Measurements from ENCODE around the gene NUP210.

NUP210 gene

DNA sequence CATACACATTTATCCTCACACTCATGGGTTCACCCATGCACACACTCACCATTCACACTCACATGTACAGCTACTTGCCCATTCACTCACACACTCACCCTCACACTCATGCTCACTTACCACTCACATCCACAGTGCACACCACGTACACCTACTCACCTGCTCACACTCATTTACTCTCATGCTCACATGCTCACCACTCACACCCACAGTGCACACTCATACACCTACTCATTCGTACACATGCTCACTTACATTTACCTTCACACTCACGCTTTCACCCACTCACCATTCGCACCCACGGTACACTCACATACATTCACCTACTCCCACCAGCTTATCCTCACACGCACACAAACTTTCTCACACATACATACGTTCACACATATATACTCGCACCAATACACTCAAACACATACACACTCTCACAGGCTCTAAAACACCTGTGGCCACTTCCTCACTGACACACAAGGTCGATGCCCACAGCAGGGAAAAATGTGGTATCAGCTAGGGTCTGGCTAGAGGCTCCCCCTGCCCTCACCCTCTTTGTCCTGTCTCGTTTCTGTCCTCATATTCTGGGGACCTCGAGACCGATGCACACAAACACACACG is 46.0 kb downstream of the NUP210 start:
- no peak for DNase-seq (ENCODE audit: low read depth)

DNA sequence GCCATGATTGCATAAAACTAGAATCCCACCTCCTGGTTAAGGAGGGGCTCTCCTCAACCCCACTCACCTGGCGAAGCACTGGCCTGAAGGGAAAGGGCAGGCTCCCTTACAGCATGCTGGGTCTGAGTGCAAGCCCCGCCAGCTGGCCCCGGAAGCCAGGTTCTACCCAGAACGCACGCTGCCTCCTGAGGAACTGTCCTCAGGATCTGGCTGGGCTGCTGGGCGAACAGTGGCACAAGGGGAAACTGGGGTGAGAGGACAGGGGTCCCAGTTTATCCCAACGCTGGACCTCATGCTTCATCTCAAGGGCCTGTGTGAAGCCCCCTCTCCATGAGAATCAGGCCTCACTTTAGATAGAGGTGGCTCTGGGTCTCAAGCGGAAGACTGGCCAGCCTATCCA is 47.5 kb downstream of the NUP210 start:
- no peak for DNase-seq (ENCODE audit: low read depth)

DNA sequence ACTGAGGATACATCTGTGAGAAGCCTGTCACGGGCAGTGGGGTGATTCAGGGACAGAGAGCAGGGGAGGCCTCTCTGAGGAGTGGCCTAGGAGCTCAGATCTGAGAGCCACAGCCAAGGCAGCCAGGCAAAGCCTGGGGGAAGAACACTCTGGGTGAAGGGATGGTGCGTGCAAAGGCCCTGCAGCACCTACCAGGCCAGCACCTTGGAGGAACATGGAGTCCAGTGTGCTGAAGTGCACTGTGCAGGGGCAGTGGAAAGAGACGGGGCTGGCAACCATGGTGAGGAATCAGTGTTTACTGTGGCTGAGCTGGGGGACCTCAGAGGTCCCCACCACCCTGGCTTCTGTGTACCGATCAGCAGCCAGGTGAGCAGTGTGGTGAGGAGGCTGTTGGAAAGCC is 48.0 kb downstream of the NUP210 start:
- DNase-seq (ENCODE audit: low read depth), result no peak

DNA sequence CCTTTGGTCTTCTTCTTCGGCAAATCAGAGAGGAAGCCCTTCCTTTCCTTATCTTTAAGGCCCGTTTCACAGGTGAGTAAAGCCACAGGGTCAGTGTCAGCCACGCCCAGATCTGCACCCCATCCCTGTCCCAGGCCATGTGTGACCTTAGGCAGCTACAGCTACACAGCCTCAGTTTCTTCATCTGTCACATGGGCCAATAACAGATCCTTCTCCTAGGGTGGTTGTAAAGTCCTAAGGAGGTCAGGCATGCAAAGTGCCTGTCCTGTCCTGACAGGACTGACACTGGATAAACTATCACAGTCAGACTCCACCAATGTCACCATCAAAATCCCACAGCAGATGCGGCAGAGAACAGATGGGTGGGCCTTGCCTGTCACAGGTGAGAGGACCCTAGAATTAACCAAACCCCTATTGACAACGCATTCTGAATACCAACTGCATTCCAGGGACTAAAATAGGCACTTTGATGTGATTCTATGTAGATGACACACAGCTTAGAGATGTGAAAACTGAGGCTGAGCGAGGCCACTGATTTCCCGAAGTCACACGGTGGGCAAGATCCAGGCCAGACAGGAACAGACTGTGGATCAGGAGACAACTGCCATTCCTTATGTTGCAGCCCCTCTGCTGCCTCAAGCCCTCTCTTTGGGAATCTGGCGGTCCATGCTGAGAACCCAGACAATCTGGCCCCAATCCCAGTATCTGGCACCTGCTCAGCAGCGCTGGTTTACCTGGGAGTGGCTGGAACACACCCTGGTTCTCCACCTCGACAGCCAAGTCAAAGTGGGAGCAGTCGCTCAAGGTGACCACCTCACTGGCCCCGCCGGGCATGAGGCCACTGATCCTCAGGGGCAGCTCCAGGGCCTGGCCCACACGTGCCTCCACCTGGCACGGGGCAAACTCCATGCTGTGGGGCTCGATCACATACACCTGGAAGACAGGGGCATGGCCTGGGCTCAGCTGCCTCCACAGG is 48.7 kb downstream of the NUP210 start:
- no peak for DNase-seq (ENCODE audit: low read depth)

DNA sequence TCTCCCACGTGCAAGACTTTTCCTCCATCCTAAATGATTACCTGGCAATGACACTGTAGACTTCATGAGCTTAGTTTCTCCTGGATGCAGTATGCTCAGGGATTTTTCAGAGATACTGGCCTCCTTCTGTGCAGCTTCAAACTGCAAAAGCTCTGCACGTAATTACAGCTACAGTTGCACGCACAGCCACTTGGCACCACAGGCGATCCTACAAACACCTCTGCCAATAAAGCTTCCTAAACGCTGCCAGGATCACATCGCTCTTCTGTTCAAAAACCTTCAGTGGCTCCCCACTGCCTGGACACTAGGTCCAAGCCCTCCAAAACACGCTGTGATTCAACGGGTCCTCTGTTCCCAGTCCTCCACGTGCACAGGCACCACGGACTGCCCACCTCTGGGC is 49.5 kb downstream of the NUP210 start:
- DNase-seq (ENCODE audit: low read depth), result no peak

DNA sequence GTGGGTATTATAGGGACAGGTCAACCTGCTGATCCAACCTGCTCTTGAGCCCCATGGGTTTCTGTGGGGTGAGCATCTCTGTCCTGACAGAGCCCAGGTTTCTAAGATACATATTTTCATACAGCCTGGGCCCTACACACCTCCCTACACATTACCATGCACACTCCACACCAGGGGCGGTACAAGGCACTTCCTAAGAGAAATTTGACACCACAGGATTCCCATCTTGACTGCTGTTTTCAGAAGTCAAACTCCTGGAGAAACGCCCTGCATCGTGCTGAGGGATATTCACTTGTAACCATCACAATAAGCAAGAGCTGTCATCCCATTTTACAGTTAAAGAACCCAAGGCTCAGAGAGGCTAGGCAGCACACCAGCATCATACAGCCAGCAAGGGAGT is 50.1 kb downstream of the NUP210 start:
- DNase-seq (ENCODE audit: low read depth), result no peak

DNA sequence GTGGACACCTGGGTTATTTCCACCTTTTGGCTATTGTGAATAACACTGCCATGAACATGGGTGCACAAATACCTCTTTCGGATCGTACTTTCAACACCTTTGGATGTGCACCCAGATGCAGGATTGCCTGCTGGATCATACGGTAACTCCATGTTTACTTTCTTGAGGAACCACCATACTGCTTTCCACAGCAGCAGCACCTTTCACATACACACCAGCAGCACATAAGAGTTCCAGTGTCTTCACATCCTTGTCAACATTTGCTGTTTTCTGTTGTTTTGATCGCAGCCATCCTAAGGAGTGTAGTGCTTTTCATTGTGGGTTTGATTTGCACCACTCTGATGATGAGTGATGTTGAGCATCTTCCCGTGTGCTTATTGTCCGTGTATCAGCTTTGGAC is 51.3 kb downstream of the NUP210 start:
- DNase-seq (ENCODE audit: low read depth), result no peak

DNA sequence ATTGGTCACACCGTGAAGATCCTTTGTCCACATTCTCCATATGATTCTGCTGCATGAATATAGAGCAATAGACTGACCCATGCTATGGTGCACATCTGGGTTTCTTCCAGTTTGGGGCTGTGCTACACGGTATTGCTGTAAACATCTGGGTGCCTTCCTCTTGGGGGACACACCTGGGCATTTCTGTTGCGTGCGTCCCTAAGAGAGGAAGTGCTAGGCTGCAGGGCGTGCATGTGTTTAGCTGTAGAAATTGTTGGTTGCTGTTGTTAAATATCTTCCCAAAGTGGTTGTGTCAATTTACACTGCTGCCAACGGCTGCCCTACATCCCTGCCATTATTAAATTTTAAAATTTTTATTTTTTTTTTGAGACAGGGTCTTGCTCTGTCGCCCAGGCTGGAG is 52.4 kb downstream of the NUP210 start:
- DNase-seq (ENCODE audit: low read depth), result no peak

DNA sequence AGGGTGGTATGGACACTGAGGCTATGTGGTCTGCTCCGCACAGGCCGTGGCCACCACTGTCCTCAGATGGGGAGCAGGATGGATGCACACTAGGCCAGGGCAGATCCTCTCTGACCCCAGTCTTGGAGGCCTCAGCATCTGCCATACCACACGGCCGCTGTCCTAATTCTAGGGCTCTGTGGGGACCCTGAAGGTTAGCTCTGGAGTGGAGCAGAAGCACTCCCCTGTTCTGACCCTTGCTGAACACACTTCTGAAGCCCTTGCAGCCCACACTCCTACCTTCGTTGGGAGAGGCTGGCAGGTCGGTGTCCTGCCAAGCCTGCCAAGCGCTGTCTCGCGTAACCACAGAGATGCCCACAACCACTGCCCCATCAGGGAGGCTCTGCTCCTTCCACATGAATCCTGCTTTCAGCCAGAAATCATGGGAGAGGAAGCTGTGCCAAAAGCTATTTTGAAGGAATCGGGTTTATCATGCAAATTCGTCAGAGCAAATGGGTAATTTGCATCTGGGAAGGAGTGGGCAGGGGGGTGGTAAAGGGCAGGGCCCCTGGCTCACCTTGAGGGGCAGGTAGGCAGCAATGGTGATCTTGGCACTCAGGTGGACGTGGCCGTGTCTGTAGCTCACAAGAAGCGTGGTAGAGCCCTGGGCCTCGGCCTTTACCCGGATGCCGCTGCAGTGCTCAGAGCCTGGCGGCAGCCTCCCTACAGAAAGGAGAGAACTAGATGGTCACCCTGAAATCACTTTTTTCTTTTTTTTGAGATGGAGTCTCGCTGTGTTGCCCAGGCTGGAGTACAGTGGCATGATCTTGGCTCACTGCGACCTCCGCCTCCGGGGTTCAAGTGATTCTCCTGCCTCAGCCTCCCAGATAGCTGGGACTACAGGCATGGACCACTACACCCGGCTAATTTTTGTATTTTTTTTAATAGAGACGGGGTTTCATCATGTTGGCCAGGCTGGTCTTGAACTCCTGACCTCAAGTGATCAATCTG is 54.4 kb downstream of the NUP210 start:
- no peak for DNase-seq (ENCODE audit: low read depth)

DNA sequence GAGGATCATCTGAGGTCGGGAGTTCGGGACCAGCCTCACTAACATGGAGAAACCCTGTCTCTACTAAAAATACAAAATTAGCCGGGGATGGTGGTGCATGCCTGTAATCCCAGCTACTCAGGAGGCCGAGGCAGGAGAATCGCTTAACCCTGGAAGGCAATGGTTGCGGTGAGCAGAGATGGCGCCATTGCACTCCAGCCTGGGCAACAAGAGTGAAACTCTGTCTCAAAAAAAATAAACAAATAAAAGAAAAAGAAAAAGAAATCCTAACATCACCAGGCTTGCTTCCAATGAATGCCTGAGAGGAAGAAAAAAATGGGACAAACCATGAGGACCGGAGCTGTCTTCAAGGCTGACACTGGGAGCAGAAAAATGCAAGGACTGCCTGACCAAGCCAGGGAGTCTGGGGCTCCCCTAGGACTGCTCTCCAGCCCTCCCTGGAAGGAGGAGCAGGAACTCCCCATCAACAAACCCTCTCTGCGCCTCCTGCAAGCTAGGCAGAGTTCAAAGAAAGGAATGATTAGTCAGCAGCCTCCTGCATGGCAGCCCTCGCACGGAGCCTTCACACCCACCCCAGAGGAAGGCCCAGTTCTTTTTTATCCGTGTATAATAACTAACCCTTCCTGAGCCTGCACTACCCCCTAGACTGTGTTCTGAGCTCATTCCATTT is 55.4 kb downstream of the NUP210 start:
- no peak for DNase-seq (ENCODE audit: low read depth)

DNA sequence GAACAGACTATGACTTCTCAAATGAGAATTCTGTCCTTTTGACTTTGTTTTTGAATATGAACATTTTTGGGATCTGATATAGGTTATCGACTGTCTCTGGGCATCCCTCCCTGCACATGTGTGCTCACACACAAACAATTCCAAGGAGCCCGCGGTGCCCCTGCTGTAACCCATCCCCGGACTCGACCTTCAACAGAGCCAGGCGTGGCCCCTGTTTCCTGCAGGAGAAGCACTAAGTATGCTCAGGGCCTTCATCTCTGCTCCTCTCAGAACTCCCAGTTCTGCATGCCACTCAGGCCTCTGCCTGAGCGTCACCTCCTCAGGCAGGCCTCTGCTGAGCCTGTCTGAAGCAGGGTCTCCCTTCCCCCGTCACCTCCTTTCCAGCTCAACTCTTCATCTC is 57.6 kb downstream of the NUP210 start:
- no peak for DNase-seq (ENCODE audit: low read depth)

DNA sequence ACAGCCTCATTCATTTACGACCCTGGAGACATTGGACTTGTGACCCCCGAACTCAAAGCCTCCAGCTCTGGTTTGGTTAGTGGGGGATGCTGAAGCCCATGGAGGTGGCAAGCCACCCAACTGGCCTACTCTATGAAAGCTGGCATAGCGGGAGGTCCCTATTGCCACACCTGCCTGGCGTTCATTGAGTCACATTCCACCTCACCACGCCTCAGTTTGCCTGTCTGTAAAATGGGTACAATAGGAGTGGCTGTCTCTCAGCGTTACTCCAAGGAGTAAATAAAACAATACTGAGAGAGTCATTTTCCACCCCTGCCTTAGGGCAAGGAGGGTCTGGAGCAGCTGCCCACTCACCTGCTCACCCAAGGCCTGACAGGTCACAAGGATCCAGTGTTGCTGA is 60.2 kb downstream of the NUP210 start:
- no peak for DNase-seq (ENCODE audit: low read depth)

DNA sequence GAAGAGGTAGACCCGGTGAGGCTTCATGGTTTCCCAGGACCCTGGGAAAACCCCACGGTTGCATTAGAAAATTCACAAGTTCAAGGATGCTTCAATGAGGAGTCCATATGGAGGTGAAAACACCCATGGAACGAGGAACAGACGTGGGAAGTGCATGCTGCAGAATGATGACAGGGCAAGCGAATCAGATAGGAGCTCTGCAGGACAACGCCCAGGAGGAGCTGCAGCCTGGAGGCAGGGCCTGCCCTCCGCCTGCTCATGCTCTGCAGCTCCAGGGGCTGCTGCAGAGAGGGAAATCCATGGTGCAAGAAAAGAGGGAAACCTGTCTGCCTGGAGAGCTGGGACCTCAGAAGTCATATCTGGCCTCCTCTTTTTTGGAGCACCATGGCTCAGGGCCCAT is 61.5 kb downstream of the NUP210 start:
- no peak for DNase-seq (ENCODE audit: low read depth)

DNA sequence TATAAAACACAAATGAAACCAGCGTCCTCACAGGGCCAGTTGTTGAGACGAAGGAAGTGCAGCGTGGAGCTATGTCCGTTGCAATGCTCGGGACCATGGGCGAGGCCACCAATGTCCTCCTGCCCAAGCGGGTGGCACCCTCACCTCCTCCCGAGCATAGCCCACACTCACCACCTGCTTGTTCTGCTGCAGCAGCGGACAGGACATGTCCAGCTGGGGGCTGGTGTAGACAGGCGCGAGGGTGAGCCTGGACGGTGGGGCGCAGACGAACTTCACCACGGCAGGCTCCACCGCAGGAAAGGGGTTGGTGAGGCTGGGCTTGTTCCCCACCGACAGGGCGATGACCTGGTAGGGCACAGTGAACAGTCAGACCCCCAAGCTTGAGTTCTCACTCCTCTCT is 62.1 kb downstream of the NUP210 start:
- DNase-seq (ENCODE audit: low read depth), result no peak

DNA sequence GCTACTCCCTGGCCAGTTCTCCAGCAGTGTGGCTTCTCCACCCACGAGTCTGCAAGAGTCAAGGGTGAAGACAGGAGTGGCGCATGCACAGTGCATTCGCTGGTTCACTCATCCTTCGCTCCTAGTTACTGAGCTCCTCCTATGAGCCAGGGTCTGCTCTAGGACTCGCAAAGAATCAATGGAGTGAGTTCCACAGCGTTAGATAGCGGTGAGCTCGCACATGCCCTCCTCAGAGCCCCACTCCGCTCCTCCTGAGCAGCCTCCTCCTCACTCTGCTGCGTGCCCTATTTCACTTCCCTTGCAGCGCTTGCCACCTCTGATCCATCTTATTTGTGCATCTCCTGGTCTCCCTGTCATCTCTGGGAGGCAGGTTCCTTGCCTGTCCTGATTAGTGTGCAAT is 63.0 kb downstream of the NUP210 start:
- no peak for DNase-seq (ENCODE audit: low read depth)

DNA sequence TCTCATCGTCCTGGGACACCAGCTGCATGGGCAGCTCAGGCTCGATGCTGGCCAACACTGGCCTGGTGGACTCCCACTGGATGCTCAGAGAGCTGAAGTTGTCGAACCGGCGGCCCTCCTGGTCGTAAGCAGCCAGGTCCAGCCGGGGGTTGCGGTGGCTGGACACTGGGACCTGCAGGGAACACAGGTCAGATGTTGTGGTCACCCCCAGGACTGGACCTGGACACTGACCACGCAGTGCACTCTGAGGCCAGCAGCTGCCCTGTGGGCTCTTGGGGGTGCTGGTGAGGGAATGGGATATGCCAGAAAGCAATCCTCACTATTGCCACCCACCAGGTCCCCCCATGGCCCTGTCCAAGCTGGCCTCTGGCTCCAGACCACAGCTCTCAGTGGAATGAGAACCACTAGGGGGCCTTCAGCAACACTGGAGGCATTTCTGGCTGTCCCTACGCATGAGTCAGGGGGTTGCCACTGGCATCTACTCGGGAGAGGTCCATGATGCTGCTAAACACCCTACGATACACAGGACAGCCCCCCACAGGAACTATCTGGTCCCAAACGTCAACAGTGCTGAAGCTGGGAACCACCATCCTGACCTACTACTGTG is 66.1 kb downstream of the NUP210 start:
- no peak for DNase-seq (ENCODE audit: low read depth)

DNA sequence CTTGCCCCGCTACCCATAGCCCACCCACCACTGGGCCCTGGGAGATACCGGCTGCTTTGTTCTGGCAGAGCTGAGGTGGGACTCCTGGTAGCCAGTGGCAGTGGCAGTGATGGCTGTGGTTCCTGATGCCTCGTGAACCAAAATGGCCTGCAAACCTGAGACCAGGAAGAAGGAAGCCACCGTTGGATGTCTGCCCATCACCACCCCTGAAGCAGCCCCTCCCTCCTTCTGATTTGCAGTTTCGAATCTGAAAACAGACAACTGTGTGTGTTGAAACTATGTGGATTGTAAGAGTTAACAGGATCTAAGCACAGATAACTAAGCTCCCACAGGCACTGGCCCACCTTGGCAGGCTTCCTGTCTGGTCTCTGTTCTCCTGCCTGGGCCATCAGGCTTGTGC is 66.6 kb downstream of the NUP210 start:
- DNase-seq (ENCODE audit: low read depth), result no peak

DNA sequence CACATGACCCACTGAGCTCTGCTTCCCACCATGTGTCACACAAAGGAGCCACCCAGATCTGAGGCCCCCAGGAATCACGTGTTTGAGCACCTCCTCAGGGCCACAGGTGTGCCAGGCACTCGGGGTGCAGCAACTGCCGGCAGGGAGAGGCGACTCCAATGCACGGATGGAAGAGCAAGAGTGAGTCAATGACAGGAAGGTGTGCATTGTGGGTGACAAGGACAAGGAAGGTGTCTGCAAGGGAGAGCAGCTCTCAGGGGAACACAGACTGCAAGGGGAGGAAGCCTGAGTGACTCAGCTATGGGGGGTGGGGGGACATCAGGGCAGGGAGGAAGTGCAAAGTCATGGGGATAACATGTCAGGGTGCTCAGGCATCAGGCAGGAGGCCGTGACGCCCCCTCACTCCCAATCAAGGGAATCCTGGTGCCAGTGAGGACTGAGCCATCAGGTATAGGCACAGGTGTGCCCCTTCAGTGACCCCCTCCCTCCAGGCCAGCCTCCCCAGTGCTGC is 67.4 kb downstream of the NUP210 start:
- peak; percentile 6 for DNase-seq (ENCODE audit: low read depth)

DNA sequence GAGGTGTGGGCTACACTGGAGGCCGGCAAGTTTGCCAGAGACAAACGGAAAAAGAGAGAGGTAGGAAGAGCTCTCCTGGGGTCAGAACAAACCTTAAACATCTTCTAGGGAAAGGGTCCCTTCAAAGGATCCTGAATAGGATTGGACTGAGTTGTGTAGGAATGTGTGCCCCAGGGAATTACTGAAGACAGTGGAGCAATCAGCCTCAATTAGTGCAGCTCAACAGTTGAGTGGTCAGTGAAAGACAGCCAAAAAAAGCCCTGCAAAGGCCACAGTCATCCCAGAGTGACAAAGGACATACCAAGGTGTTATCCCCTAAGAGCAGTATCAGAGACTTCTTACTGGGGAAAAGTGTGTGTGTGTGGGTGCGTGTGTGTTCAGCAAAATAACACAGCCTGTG is 70.3 kb downstream of the NUP210 start:
- DNase-seq (ENCODE audit: low read depth), result no peak

DNA sequence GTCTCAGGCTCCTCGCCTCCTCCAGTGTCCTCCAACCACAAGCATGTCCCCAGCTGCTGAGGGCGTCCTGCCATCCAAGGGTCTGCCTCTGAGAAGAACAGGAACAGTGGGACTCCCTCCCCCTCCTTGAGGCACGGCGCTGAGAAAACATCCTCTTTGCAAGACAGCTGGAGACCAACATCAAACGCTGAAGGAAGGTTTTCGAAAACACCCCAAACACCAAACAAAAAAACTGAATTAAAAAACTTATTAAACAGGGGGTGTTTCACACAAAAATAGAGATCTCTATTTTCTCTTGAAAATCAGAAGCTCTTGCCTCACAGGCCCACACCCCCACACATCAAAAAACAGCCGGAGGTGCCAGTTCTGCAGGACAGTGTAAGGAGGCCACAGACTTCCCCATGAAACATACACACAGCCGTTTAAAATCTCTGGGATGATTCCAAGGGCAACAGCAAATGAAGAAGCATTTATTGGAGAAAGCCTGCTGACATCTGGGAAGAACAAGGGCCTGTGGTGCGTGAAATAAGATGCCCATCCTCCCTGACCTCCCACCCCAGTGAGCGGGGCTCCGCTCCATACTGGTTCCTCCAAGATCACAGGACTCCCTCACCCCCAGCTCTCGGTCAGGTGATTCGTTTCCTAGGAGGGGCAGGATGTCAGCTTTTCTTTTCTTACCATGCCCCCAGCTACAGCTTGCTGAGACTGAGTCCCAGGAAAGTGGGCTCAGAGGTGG is 71.3 kb downstream of the NUP210 start:
- DNase-seq (ENCODE audit: low read depth), result no peak

DNA sequence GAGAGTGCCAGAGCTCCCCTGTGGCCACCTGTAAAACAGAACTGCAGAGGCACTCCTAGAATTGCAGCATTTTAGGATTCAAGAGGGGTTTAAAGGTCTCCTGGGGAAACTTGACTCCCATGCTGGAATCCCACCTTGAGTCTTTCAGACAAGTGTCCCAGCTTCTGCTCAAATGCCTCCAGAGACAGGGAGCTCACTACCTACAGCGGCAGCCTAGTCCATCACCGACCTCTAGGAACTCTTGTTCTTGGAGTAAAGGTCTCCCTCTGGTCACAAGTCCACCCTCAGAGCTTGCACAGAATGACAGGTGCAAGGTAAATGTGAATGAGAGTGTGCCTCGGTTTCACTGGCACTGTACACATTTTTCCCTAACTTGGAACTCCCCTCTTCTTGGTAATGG is 72.0 kb downstream of the NUP210 start:
- no peak for DNase-seq (ENCODE audit: low read depth)
